HG03432 (cell line): ENCODE measurements around the gene GPHN.
"Not testable (repeated sequence)": the region's sequence is repeated elsewhere in the genome, so short reads cannot be mapped to it uniquely, and the experiment has no call there.

Experiments used
- ATAC-seq: cut with Tn5 transposase; IDR thresholded peaks from one replicate; pipeline ENCODE4 v1.9.1; 2021; ENCODE audit warnings: mild to moderate bottlenecking, moderate library complexity; ENCODE audit not compliant: unreplicated experiment

Gene GPHN

DNA sequence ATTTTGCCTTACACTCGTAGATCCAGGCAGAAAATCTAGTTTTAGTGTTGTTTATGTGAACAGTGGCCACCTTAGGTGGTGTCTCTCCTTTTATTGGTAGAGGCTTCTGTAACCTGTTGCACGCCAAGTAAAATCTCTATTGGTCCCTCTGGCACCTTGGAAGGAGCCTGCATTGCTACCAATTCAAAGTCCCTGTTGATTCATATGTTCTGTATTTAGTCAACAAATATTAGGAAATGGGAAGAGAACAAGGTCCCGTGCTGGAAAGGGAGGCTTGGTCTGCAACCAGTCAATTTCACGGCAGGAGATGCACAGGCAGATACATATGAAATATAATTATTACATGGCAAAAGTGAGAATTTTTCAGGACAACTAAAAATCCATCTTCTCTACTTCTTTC lies 6.4 kb upstream of the GPHN start:
- ATAC-seq: no peak

DNA sequence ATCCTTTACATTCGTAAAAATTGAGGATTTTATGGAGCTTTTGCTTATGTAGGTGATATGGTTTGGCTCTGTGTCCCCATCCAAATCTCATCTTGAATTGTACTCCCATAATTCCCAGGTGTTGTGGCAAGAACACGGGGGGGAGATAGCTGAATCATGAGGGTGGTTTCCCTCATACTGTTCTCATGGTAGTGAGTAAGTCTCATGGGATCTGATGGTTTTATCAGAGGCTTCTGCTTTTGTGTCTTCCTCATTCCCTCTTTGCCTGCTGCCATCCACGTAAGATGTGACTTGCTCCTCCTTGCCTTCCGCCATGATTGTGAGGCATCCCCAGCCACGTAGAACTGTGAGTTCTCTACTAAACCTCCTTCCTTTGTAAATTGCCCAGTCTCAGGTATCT lies 5.1 kb upstream of the GPHN start:
- ATAC-seq: not testable (repeated sequence)

DNA sequence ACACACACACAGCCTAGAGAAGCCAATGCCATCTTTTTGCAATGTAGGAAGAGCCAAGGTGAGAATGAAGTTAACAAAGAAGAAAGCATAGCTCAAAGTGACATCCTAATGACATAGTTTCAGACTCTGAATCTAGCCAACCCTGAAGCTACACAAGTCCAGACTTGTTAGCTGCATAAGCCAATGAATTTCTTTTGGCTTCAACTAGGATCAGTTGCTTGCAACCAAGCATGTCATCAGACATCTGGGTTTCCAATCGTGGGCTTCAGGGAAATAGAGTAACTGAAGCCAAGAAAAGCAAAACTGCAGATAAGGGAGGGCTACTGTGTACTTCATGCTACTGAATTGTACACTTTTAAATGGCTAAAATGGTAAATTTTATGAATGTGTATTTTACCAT lies 4.4 kb upstream of the GPHN start:
- no peak for ATAC-seq

DNA sequence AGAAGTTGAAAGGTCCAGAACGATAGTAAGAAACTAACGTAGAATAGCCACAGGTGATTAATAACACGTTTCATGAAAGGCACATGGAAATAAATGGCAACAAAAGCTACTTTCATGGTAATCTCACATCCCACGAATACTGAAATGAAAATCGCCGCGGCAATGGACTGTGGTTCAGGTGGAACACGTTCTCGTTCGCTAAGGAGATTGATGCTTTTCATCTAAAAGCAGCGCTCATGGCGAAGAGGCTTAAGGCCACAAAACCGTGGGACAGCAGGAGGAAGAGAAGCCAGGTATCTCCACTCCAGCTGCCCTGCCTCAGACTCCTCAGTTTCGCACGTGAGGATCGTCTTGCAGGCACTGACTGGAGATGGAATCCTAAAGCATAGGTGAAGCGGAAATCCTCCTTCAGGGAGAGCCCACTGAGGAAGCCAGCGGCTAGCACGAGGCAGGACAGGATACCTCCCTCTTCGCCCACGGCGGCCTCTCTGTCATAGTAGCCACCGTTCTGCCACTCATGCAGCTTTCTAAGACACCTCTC lies 696 bp upstream of the GPHN start:
- peak; percentile 23 for ATAC-seq

DNA sequence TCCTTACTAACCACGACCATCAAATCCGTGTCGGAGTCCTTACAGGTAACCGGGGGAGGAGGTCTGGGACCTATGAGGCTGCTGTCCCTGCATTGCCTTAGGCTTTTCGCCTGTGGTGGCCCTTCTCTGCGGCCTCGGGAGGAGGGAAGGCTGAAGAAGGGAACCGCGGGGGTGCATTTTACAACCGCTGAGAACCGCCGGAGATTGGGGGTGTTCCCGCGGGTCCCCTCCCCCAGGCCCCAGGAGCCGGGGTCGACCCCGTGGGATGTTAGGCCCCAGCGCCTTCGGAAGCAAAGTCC lies 549 bp downstream of the GPHN start:
- ATAC-seq: no peak

- ATAC-seq: peak; percentile 32
Measured at GRCh38 chr14:66508846-66509621, 1.1 kb downstream of the GPHN start.

DNA sequence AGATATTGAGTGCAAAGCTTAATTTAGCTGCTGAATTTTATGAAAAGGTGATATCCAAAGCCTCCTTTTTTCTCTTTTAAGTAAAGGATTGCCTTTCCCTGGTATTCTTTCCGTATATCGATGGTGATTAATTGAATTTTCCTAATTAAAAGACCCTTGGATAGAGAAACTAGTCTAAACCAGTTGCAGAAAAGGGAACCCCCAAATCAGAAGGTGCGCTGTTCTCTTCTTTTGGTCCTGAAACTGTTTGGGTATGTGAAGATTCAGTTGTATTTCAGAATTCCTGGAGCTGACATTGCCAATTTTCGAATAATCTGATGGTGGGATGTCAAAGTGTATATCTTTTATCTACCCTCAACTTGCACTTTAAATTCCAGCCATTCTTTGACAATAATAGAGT lies 1.9 kb downstream of the GPHN start:
- no peak for ATAC-seq

GRCh38 chr14:66511849-66512248 lies 3.9 kb downstream of the GPHN start:
- ATAC-seq: no peak

- no peak for ATAC-seq
Measured at GRCh38 chr14:66514213-66514612, 6.3 kb downstream of the GPHN start.

GRCh38 chr14:66530526-66530925 lies 22.6 kb downstream of the GPHN start:
- no peak for ATAC-seq

DNA sequence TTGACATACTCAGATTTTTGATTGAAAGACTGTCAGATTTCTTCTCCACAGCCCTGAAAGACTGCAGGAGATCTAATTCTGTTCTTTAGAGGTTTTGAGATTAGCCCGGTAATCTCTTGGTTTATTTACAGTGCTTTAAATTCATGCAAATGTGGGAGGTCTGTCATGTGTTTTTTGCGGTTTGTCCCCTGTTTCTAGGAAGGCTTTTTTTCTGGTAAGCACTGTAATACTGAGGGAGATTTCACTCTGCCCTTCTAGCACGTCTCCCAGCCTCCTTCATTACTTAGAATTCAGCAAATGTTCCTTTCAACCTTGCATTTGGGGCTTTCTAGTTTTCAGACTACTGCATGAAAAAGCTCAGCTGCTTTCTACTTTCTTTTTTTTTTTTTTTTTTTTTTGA lies 31.1 kb downstream of the GPHN start:
- ATAC-seq: no peak

GRCh38 chr14:66540038-66540437 lies 32.1 kb downstream of the GPHN start:
- ATAC-seq: no peak

- ATAC-seq: no peak
Measured at GRCh38 chr14:66541627-66542026, 33.7 kb downstream of the GPHN start.

- ATAC-seq: no peak
Measured at GRCh38 chr14:66543996-66544395, 36.0 kb downstream of the GPHN start.

DNA sequence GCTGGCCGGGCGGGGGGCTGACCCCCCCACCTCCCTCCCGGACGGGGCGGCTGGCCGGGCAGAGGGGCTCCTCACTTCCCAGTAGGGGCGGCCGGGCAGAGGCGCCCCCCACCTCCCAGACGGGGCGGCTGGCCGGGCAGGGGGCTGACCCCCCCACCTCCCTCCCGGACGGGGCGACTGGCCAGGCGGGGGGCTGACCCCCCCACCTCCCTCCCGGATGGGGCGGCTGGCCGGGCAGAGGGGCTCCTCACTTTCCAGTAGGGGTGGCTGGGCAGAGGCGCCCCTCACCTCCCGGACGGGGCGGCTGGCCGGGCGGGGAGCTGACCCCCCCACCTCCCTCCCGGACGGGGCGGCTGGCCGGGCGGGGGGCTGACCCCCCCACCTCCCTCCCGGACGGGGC lies 37.2 kb downstream of the GPHN start:
- ATAC-seq: not testable (repeated sequence)

DNA sequence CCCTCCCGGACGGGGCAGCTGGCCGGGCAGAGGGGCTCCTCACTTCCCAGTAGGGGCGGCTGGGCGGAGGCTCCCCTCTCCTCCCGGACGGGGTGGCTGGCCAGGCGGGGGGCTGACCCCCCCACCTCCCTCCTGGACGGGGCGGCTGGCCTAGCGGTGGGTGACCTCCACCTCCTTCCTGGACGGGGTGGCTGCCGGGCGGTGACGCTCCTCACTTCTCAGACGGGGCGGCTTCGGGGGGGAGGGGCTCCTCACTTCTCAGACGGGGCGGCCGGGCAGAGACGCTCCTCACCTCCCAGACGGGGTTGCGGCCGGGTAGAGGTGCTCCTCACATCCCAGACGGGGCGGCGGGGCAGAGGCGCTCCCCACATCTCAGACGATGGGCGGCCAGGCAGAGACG lies 37.8 kb downstream of the GPHN start:
- not testable (repeated sequence) for ATAC-seq

GRCh38 chr14:66563731-66564130 lies 55.8 kb downstream of the GPHN start:
- ATAC-seq: no peak

- no peak for ATAC-seq
Measured at GRCh38 chr14:66568220-66568619, 60.3 kb downstream of the GPHN start.

GRCh38 chr14:66572826-66573225 lies 64.9 kb downstream of the GPHN start:
- no peak for ATAC-seq

- no peak for ATAC-seq
Measured at GRCh38 chr14:66575014-66575413, 67.1 kb downstream of the GPHN start.

DNA sequence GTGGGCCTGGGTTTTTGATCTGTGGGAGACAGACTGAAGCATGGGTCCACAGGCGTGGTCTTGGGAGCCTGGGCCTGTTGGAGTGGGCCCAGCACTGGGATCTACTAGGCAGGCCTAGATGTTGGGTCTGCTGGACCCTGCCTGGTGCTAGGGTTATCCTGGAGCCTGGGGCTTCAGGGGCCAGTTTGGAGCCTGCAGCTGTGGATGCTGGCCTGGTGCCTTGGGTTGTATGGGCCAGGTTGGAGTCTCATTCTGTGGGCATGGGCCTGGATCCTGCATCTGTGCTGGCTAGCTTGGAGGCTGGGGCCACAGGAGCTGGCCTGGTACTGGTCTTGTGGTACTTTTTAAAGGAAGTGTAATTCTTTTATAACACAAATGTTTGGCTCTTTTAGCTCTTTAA lies 68.0 kb downstream of the GPHN start:
- ATAC-seq: no peak

DNA sequence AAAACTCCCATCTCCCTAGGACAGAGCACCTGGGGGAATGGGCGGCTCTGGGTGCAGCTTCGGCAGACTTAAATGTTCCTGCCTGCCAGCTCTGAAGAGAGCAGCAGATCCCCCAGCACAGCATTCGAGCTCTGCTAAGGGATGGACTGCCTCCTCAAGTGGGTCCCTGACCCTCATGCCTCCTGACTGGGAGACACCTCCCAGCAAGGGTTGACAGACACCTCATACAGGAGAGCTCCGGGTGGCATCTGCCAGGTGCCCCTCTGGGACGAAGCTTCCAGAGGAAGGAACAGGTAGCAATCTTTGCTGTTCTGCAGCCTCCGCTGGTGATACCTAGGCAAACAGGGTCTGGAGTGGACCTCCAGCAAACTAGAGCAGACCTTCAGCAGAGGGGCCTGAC lies 79.8 kb downstream of the GPHN start:
- not testable (repeated sequence) for ATAC-seq

- no peak for ATAC-seq
Measured at GRCh38 chr14:66595394-66595793, 87.4 kb downstream of the GPHN start.
